Right lobe of liver (tissue), 4 donors: ENCODE data around the gene SMIM36.

Experiments
- CTCF ChIP-seq, 4 donors: fragments of 200-600 bp in 3 of 4; fragments of 450-650 bp in 1 of 4; IDR thresholded peaks; one replicate each; pipeline versions ENCODE4 v1.5.1 to v1.8.0; 2016 to 2022; ENCODE audit warnings: antibody characterized with exemption in 4 of 4, mild to moderate bottlenecking in 2 of 4
- POLR2A ChIP-seq: fragments of 450-650 bp; IDR thresholded peaks from one replicate; pipeline ENCODE4 v1.6.1; 2017; ENCODE audit warnings: antibody characterized with exemption, mild to moderate bottlenecking
- donor health status: DM: no; HTN: no; CAD: no.
- donor health status: DM: no; HTN: no; CAD: no.
- donor health status: DM: no; HTN: yes; CAD: no.

- TF ChIP-seq POLR2A (no peak), CTCF (IDR thresholded peaks at IDR 0.05) (no peak)
These were observed 87.7 kb downstream of the SMIM36 start for GRCh38 chr17:55423535-55423934.
